ENCODE measurements around the gene MME. TPM values are rescaled to one million over a fixed set of nuclear protein-coding genes. Genes with fewer than 3 reads are reported as not detected.

The MME gene
- total RNA-seq, 1 donor from 2014 or later: 12.5 TPM

DNA sequence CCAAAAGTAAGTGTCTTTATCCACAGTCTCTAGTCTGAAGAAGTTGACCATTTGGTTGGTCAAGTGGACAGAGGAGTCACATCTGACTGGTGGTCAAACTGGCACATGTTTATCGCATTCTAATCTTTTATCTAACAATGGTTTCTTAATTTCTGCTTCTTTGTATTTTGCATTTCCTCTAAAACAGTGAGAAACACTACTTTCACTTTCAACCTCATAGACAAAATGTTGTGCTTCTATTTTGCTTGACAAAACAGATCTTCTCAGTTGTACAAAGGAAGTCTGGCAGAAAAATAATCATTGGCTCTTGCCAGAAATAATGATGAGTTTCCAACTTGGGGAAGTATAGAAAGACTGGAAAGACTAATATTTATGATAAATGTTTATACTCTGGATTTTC lies 103.9 kb downstream of the MME start:
- Histone ChIP-seq H3K9me3 (ENCODE audit: control insufficient read depth in 3 of 3, low read length in 3 of 3) (no peaks in the 10 kb centered on the region), H3K27ac (ENCODE audit: low read depth, low read length) (no peak overlapping the region), H3K4me1 (ENCODE audit: control insufficient read depth in 3 of 3, insufficient read depth in 3 of 3, low read length in 3 of 3) (peaks cover 0 to 6% (median 0%) of the 10 kb centered on the region in 3 donors), H3K27me3 (ENCODE audit: control insufficient read depth in 3 of 3, insufficient read depth in 3 of 3, low read length in 3 of 3) (no peaks in the 10 kb centered on the region), H3K36me3 (ENCODE audit: control insufficient read depth in 3 of 3, insufficient read depth in 3 of 3, low read length in 3 of 3) (no peaks in the 10 kb centered on the region), H3K9ac (ENCODE audit: low read depth in 1 of 3, low read length in 3 of 3) (no peak overlapping the region), H3K4me3 (ENCODE audit: low read length in 3 of 3) (no peak overlapping the region)

DNA sequence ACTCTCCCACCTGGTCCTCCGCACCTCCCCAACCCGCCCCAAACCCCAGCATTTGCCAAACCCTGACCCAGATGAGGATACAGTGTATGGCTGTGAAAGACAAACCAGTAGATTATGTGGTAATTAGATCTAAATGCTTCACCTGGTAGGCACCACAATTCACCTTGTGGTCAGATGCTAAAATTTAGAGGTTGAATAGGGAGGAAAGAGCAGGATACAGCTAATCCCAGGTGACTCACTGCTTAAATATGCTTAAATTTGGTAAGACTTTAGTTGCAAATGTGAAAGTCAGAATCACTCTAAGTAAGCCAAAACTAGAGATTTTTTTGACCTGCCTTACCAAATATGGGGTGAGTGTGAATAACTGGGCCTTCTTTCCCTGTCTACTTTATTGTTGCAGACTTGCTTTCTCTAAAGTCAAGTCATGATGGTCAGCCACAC lies 105.5 kb downstream of the MME start:
- Histone ChIP-seq H3K27ac (ENCODE audit: low read depth, low read length) (no peak overlapping the region), H3K4me3 (ENCODE audit: low read length in 3 of 3) (no peak overlapping the region), H3K36me3 (ENCODE audit: control insufficient read depth in 3 of 3, insufficient read depth in 3 of 3, low read length in 3 of 3) (no peaks in the 10 kb centered on the region), H3K9ac (ENCODE audit: low read depth in 1 of 3, low read length in 3 of 3) (no peak overlapping the region), H3K27me3 (ENCODE audit: control insufficient read depth in 3 of 3, insufficient read depth in 3 of 3, low read length in 3 of 3) (no peaks in the 10 kb centered on the region), H3K4me1 (ENCODE audit: control insufficient read depth in 3 of 3, insufficient read depth in 3 of 3, low read length in 3 of 3) (peaks cover 0 to 6% (median 0%) of the 10 kb centered on the region in 3 donors), H3K9me3 (ENCODE audit: control insufficient read depth in 3 of 3, low read length in 3 of 3) (no peaks in the 10 kb centered on the region)

DNA sequence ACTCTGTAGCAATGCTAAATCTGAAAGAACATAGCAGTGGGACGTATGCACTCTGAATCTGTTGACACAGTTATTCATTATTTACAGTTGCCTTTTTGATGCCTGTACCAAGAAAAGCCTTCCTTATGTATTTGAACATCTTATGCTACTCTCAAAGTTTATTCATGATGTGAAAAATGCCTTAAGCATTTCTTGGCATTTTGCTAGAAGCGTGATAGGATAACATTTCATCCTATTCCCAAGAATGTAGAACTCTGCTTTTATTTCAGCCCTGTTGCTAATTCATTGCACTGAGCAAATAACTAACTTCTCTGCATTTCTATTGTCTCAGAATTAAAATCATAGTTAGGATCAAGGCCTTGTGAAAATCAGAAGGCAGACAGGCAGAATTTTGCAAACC lies 107.9 kb downstream of the MME start:
- no peak overlapping the region for H3K27ac ChIP-seq (ENCODE audit: low read depth, low read length)

DNA sequence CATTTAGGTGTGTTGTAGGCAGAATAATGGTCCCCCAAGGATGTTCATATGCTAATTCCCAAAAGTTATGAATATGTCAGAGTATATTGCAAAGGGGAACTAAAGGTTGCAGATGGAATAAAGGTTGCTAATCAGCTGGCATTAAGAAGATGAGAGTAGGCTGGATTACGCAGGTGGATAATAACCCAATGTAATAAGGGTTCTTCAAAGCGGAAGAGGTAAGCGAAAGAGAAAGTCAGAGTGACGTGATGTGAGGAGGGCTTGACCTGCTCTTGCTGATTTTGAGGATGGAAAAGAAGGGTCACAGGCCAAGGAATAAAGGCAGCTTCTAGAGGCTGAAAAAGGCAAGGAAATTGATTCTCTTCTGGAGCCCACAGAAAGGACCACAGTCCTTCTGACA lies 109.4 kb downstream of the MME start:
- Histone ChIP-seq H3K27ac (ENCODE audit: low read depth, low read length) (no peak overlapping the region), H3K4me1 (ENCODE audit: control insufficient read depth in 3 of 3, insufficient read depth in 3 of 3, low read length in 3 of 3) (peaks cover 14 to 22% (median 19%) of the 10 kb centered on the region in 3 donors), H3K9ac (ENCODE audit: low read depth in 1 of 3, low read length in 3 of 3) (no peak overlapping the region), H3K36me3 (ENCODE audit: control insufficient read depth in 3 of 3, insufficient read depth in 3 of 3, low read length in 3 of 3) (no peaks in the 10 kb centered on the region), H3K4me3 (ENCODE audit: low read length in 3 of 3) (no peak overlapping the region), H3K27me3 (ENCODE audit: control insufficient read depth in 3 of 3, insufficient read depth in 3 of 3, low read length in 3 of 3) (no peaks in the 10 kb centered on the region), H3K9me3 (ENCODE audit: control insufficient read depth in 3 of 3, low read length in 3 of 3) (no peaks in the 10 kb centered on the region)

More for the DNA sequence above, 107.9 kb downstream of the MME start:
- Histone ChIP-seq H3K4me1 (ENCODE audit: control insufficient read depth in 3 of 3, insufficient read depth in 3 of 3, low read length in 3 of 3) (peaks cover 7 to 9% (median 9%) of the 10 kb centered on the region in 3 donors), H3K9ac (ENCODE audit: low read depth in 1 of 3, low read length in 3 of 3) (no peak overlapping the region), H3K27me3 (ENCODE audit: control insufficient read depth in 3 of 3, insufficient read depth in 3 of 3, low read length in 3 of 3) (no peaks in the 10 kb centered on the region), H3K9me3 (ENCODE audit: control insufficient read depth in 3 of 3, low read length in 3 of 3) (no peaks in the 10 kb centered on the region), H3K4me3 (ENCODE audit: low read length in 3 of 3) (no peak overlapping the region), H3K36me3 (ENCODE audit: control insufficient read depth in 3 of 3, insufficient read depth in 3 of 3, low read length in 3 of 3) (no peaks in the 10 kb centered on the region)

DNA sequence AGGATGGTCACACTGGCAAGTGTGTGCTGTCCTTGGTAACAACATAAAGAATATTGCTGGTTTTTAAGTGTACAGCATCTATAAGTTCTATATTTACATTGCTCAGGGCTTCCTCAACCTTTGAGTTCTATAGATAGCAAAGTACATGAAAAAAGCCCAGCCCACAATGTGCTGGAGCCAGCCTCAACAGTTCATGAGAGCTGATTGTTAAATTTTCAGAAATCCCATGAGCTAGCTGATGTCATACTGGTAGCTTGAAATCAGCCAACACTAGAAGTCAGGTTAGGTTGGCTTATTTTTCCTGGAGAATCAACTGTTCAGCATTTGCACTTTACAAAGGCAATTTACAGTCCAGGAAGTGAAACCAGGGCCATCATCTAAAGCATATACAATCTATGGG lies 110.6 kb downstream of the MME start:
- Histone ChIP-seq H3K9ac (ENCODE audit: low read depth in 1 of 3, low read length in 3 of 3) (no peak overlapping the region), H3K27ac (ENCODE audit: low read depth, low read length) (no peak overlapping the region), H3K4me1 (ENCODE audit: control insufficient read depth in 3 of 3, insufficient read depth in 3 of 3, low read length in 3 of 3) (peaks cover 17 to 30% (median 26%) of the 10 kb centered on the region in 3 donors), H3K9me3 (ENCODE audit: control insufficient read depth in 3 of 3, low read length in 3 of 3) (no peaks in the 10 kb centered on the region), H3K27me3 (ENCODE audit: control insufficient read depth in 3 of 3, insufficient read depth in 3 of 3, low read length in 3 of 3) (no peaks in the 10 kb centered on the region), H3K36me3 (ENCODE audit: control insufficient read depth in 3 of 3, insufficient read depth in 3 of 3, low read length in 3 of 3) (no peaks in the 10 kb centered on the region), H3K4me3 (ENCODE audit: low read length in 3 of 3) (no peak overlapping the region)

DNA sequence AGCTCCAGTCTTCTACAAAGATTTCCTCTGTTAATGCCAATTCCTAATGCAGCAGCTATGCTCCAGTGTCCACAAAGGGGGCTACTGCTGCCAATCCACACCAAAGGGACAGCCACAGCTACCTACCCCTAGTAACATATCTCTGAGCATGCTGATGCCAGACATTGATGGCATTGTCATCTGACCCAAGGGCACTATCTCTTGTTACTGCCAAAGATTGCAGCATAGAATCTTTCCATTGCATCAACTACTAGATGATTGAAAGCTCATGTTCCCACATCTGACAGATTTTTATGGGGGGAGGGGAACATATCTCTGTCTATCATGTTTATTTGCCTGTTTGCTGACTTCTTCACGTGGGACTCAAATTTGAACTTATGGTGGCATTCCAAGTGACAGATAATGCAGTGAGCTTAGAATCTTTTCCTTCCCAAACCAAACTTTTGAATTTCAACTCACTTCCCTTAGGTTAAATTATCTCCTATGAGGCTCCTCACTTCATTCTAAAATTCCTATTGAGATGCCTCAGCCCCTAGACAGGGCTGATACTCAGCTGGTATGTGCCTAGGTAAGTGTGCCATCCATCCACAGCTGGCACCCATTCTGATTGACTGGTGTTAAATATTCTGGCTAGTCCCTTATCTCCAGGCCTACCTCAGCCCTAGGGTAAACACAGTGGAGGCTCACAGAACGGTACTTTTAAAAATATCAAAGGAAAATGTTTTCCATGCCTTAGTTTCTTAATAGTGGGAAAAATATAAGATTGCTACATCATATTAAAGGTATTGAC lies 113.0 kb downstream of the MME start:
- Histone ChIP-seq H3K4me3 (ENCODE audit: low read length in 3 of 3) (no peak overlapping the region), H3K9me3 (ENCODE audit: control insufficient read depth in 3 of 3, low read length in 3 of 3) (no peaks in the 10 kb centered on the region), H3K4me1 (ENCODE audit: control insufficient read depth in 3 of 3, insufficient read depth in 3 of 3, low read length in 3 of 3) (peaks cover 19 to 41% (median 34%) of the 10 kb centered on the region in 3 donors), H3K36me3 (ENCODE audit: control insufficient read depth in 3 of 3, insufficient read depth in 3 of 3, low read length in 3 of 3) (no peaks in the 10 kb centered on the region), H3K27ac (ENCODE audit: low read depth, low read length) (peak overlapping the region; percentile 81), H3K27me3 (ENCODE audit: control insufficient read depth in 3 of 3, insufficient read depth in 3 of 3, low read length in 3 of 3) (no peaks in the 10 kb centered on the region), H3K9ac (ENCODE audit: low read depth in 1 of 3, low read length in 3 of 3) (peak overlapping the region in 1 of 3 donors; percentile 25)

DNA sequence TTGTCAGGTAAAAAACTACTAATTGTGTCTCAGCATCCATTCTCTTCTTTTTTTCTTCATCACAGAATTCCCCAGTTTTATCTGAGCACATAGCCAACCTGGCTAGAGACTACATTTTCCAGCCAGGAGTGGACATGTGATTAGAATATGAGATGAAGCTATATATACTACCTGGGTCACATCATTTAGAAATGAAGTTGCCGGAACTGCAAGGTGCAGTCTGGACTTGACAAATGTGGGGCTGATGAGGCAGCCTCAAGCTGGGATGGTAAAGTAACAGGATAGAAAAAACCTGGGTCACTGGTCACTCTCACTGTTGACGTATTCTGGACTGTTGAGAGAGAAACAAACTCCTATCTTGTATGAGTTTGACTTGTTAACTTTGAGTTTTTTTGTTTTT lies 113.7 kb downstream of the MME start:
- no peaks in the 10 kb centered on the region for H3K36me3 ChIP-seq (ENCODE audit: control insufficient read depth in 3 of 3, insufficient read depth in 3 of 3, low read length in 3 of 3)
- H3K9me3 ChIP-seq (ENCODE audit: control insufficient read depth in 3 of 3, low read length in 3 of 3): no peaks in the 10 kb centered on the region
- no peaks in the 10 kb centered on the region for H3K27me3 ChIP-seq (ENCODE audit: control insufficient read depth in 3 of 3, insufficient read depth in 3 of 3, low read length in 3 of 3)
- H3K27ac ChIP-seq (ENCODE audit: low read depth, low read length): peak overlapping the region; percentile 81
- H3K4me1 ChIP-seq (ENCODE audit: control insufficient read depth in 3 of 3, insufficient read depth in 3 of 3, low read length in 3 of 3): peaks cover 19 to 41% (median 34%) of the 10 kb centered on the region in 3 donors
- H3K4me3 ChIP-seq (ENCODE audit: low read length in 3 of 3): no peak overlapping the region
- no peak overlapping the region for H3K9ac ChIP-seq (ENCODE audit: low read depth in 1 of 3, low read length in 3 of 3)

DNA sequence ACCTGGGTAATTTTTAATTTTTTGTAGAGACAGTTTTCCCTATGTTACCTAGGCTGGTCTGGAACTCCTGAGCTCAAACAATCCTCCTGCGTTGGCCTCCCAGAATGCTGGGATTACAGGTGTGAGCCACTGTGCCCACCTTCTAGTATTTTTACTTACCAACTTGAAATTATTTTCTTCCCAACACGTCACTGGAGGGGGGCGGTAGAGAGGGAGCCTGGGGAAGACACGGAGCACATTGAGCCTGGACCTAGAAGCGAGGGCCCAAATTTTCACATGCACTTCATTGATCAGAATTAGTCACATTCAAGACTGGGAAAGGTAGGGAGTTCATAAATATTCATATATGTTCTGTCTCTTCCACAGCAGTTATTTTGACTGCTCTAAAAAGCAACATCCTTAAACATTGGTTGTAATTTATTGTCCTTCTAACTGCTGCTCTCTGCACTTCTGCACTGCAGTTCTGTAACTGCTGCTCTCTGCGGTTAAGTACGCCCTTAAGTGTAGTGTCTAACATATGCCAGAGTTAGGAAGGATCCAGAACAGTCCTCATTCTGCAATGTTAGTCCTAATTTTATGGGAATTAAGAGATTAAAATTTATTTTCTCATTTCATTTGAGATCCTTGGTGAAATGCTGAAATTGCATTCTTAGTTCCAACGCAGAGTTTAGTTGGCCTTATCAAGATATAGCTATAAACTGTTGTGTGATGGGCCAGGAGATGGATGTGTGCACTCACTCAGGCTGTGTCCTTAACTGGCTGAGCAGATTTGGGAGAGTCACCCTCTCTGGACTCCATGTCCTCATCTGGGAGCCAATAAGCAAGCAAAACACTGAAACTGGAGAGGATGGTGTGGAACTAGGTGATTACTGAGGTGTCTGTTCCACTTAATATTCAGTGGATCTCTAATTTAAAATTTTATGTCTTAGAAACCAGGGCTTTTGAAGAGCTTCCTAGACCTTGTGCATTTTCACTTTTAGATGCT lies 115.1 kb downstream of the MME start:
- H3K36me3 ChIP-seq (ENCODE audit: control insufficient read depth in 3 of 3, insufficient read depth in 3 of 3, low read length in 3 of 3): no peaks in the 10 kb centered on the region
- no peak overlapping the region for H3K4me3 ChIP-seq (ENCODE audit: low read length in 3 of 3)
- peak overlapping the region; percentile 81 for H3K27ac ChIP-seq (ENCODE audit: low read depth, low read length)
- no peak overlapping the region for H3K9ac ChIP-seq (ENCODE audit: low read depth in 1 of 3, low read length in 3 of 3)
- no peaks in the 10 kb centered on the region for H3K27me3 ChIP-seq (ENCODE audit: control insufficient read depth in 3 of 3, insufficient read depth in 3 of 3, low read length in 3 of 3)
- H3K4me1 ChIP-seq (ENCODE audit: control insufficient read depth in 3 of 3, insufficient read depth in 3 of 3, low read length in 3 of 3): peaks cover 19 to 41% (median 34%) of the 10 kb centered on the region in 3 donors
- H3K9me3 ChIP-seq (ENCODE audit: control insufficient read depth in 3 of 3, low read length in 3 of 3): no peaks in the 10 kb centered on the region

DNA sequence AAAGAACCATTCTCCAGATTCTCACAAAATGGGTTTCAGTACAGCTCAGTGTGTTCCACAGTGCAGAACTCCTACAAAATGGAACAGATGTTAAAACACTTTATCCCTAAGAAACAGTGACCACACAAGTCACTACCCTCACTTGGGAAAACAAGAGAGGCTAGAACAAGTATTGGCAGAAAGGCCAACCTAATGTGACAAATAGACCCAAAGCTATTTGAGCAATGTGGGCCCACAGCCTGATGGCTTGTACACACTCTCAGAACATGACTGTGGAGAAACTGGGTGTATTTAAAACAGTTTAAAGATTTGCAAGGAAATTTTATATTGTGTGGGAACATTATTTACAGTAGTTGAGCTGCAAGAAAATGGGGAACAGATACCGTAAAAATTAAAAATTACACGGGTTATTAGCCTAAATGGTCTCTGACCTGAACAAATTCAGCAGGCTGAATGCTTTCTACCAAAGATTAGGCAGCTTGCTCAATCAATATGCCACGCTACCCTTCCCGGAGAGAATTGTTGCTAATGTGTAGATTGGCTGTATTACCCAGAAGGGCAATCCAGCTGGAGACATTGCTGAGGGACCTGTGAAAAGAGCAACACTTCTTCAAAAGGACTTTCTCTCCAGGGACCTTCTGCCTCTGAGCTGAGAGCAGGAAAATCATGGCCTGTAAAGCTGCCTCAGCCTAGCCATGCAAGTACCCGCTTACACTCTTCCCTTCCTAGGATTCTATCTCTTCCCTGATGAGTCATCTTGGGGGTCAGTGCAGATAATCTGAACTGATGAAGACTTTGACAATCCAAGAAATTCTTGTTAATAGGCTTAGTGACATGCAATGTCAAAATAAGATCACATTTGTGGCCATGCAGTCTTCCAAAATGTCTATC lies 116.3 kb downstream of the MME start:
- H3K9me3 ChIP-seq (ENCODE audit: control insufficient read depth in 3 of 3, low read length in 3 of 3): no peaks in the 10 kb centered on the region
- no peak overlapping the region for H3K9ac ChIP-seq (ENCODE audit: low read depth in 1 of 3, low read length in 3 of 3)
- no peaks in the 10 kb centered on the region for H3K27me3 ChIP-seq (ENCODE audit: control insufficient read depth in 3 of 3, insufficient read depth in 3 of 3, low read length in 3 of 3)
- peak overlapping the region in 1 of 3 donors; percentile 2 for H3K4me3 ChIP-seq (ENCODE audit: low read length in 3 of 3)
- H3K4me1 ChIP-seq (ENCODE audit: control insufficient read depth in 3 of 3, insufficient read depth in 3 of 3, low read length in 3 of 3): peaks cover 19 to 41% (median 34%) of the 10 kb centered on the region in 3 donors
- peak overlapping the region; percentile 34 for H3K27ac ChIP-seq (ENCODE audit: low read depth, low read length)
- H3K36me3 ChIP-seq (ENCODE audit: control insufficient read depth in 3 of 3, insufficient read depth in 3 of 3, low read length in 3 of 3): no peaks in the 10 kb centered on the region
